ENCODE measurements around the gene TMEM94.
"Not testable (repeated sequence)": the region's sequence is repeated elsewhere in the genome, so short reads cannot be mapped to it uniquely, and the experiment has no call there.

The TMEM94 gene

DNA sequence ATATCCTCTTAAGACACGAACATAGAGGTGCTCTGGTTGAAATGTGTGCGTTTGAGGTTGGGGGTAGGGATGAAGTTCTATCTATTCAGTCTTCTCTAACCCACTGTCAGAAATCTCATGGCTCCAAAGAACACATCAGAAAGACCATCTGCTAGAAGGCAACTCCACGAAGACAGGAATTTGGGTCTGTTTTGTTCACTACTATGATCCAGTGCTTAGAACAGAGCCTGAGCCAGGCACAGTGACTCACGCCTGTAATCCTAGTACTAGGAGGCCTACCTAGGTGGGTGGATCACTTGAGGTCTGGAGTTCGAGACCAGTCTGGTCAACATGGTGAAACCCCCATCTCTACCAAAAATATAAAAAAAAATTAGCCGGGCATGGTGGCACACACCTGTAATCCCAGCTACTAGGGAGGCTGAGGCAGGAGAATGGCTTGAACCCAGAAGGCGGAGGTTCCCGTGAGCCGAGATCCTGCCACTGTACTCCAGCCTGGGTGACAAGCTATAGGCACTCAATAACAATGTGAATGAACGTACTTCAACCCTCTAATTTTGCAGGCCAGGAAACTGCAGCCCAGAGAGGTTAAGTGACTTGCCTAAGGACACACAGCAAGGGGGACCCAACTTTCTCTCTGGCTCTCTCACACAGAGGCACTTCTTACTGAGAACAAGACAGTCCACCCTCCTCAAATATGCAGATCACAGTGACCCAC, 56.6 kb downstream of the TMEM94 start:
- no peak for DNase-seq

DNA sequence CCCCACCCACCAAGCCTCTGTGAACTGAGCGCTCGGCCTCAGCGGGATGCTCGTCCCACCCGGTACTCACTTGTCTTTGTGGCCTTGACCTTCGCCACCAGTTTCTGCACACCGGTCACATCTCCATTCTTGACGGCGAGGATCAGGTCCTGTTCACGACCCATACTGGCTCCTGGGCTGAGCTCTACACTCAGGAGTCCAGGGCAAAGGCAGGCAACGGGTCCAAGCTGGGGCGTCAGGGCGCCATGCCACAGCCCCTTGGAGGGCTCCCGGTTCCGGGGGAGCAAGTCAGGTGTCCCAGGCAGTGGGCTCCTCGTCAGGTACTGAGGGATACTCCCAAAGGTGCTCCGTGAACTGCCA, 57.2 kb downstream of the TMEM94 start:
- DNase-seq, result no peak

DNA sequence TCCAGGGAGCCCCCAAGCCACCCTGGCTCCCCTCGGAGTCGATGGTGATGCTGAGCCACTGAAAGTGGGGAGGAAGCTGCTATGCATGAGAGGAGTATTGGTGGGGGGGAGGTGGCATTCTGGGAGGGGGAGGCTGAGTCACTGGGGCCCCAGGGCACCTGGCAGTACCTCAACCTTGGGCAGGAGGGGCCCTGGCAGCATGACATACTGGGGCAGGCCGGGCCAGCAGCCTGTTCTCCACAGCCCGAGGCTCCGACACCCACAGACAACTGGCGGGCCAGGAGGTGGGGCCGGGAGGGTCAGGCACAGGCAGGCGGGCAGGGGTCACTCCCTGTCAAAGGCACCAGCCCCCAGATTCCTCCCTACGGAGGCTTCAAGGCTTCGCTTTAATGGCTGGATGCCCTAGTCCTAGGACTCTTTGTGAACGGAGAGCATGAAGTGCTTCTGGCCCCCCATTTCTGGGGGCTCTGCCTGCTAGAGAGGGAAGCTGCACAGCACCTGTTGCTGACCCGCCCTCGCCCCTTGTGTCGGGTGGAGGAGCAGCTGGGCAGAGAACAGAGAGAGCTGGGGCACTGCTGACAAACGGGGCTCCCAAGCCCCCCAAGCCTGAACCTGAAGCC, 58.0 kb downstream of the TMEM94 start:
- no peak for DNase-seq

DNA sequence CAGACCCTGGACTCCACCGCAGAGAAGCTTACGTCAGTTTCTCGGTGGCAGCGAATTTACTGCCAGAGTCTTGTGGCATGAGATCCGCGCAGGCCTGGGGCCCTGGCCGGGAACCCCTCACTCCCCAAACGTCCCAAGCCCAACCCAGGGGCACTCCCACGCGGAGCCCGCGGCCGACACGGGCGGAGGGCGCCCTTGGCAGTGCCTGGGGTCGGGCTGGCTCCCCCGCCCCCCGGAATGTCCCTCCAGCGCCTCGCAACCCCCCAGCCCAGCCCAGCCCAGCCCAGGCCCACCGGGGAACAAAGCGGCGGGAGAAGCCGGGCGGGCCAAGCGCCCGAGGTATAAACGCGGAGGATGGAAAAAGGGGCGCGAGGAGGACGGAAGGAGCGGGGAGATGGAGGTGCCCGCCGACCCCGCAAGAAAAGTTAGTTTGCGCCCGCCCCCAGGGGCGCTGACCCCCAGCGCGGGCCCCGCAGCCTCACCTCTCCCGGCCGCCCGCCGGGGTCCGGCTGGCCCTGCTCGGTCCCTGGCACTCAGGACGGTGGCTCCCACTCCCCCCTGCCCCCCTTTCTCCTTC, 58.6 kb downstream of the TMEM94 start:
- no peak for DNase-seq

DNA sequence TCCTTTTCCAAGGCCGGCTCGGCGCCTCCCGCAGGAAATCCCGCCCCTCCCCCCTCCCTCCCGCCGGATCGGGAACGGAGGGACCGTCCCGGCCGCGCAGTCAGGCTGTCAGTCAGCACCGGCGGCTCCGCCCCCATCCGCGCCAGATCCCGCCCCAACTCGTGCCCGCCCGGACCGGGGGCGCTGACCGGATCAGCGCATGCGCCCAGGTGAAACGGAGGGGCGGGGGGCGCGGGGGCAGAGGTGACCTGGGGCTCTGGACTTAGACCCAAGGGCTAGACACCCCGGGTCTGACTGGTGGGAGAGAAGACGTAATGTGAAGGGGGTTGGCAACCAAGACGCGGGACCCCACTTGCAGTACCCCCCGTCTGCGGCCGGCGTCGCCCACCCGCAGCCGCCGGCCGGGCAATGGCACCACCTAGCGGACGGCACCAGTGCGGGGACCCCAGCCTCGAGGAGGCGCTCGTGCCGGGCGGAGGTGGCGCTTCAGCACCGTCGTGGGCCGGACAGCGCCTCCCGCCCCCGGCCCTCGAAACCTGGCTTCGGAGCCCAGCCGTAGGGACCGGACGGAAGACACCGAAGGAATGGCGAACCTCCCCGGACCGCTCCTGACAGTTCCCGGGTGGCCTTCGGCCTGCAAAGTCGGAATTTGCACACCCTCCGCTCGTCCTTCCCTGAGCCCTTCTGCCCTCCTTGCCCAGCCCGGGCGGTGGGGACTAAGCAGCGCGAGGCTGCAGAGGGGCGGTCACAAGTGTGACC, 59.2 kb downstream of the TMEM94 start, which contains the start of gene CASKIN2:
Gene CASKIN2 (minus strand): TSS at position 42 of the 759 bp plus-strand sequence. CDS start 1,733 bp downstream, outside the sequence.
- DNase-seq, result peak; percentile 71

DNA sequence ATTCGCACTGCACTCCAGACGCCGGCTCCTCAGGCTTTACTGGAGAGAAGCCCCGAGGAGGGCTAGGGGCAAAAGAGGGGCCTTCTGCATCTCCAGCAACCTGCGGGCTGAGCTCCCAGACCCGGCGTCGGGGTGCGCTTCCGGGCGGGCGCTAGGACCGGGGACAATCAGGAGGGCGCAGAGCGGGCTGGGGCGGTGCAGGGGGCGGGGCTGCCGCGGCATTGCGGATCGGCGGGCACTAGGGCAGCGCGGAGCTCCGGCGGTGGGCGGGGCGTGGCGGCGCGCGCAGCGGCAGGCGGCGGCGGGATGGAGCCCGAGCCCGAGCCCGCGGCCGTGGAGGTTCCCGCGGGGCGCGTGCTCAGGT, 59.8 kb downstream of the TMEM94 start, which contains the start of gene TSEN54:
Gene TSEN54 (plus strand): TSS at position 274 of the 364 bp plus-strand sequence. CDS start 33 bp downstream, at position 307.
- DNase-seq, result peak; percentile 89

- DNase-seq, result no peak
Measured at GRCh38 chr17:75516619-75517296, 60.3 kb downstream of the TMEM94 start.

GRCh38 chr17:75517297-75517865, 60.9 kb downstream of the TMEM94 start:
- no peak for DNase-seq

DNA sequence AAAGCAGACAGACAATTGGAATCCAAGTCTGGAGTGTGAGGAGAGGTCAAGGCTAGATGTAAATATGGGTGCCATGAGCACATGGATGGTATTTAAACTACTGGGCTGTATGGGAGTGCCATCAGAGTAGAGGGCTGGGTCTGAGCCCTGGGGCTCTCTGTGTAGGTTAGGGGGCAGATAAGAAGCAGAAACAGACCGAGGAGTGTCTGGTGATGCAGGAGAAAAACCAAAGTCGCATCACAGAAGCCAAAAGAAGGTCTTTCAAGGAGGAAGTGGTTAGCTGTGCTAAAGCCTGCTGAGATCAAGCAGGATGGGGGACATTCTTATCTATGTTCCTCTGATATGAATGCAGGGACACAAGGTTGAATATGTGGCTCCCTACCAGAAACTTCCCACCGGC, 61.8 kb downstream of the TMEM94 start:
- DNase-seq, result no peak

- DNase-seq, result no peak
Measured at GRCh38 chr17:75518983-75519537, 62.6 kb downstream of the TMEM94 start.

DNA sequence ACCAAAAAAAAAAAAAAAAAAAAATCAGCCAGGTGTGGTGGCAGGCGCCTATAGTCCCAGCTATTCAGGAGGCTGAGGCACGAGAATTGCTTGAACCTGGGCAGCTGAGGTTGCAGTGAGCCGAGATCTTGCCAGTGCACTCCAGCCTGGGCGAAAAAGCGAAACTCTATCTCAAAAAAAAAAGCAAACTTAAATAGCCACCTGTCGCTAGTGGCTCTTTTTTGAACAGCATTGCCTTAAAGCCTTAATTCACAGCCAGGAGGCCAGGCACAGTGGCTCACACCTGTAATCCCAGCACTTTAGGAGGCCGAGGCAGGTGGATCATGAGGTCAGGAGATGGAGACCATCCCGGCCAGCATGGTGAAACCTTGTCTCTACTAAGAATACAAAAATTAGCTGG, 64.0 kb downstream of the TMEM94 start:
- not testable (repeated sequence) for DNase-seq

GRCh38 chr17:75521290-75521689, 64.9 kb downstream of the TMEM94 start:
- DNase-seq, result no peak

GRCh38 chr17:75521951-75522727, 65.7 kb downstream of the TMEM94 start:
- no peak for DNase-seq

GRCh38 chr17:75523647-75524046, 67.2 kb downstream of the TMEM94 start:
- DNase-seq, result no peak

GRCh38 chr17:75524269-75524969, 68.0 kb downstream of the TMEM94 start:
- DNase-seq, result no peak

DNA sequence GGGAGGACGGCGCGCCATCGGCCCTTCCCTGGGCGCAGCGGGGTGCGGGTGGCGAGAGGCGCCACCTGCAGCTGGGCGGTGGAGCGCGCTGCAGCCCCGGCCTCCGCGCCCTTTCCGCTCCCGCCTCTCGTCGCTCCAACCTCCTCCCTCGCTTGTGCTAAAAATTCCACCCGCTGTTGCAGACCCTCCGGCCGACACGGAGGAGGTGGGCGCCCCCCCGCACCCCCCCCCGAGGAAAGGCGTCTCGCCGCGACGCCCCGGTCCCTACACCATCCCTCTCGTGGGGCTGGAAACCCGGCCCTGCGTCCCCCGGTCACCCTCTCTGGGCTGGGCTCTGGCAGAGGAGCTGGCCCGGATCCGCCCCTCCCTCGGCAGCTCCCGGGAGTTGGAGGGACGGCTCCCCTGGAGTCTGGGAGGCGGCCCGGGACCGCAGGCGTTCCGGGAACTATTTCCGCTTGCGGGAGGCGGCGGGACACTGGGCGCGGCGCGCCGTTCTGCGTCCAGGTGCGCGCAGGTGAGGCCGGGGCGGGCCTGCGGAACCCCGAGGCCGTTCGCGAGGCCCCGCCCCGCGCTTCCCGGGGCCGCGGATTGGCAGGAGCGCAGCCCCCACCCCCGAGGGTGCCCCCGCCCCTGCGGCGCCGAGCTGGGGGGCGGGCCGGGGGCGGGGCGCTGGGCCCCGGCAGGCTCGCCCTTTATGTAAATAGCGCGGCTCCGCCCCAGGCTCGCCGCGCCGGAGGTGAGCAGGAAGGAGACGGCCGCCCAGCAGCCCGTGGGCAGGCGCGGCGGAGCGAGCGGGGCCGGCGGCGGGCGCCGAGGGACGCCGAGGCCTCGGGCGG, 68.8 kb downstream of the TMEM94 start, which contains the start of gene LLGL2:
Gene LLGL2 (plus strand): TSS at position 728 of the 836 bp plus-strand sequence. CDS start 17,730 bp downstream, outside the sequence.
- peak; percentile 76 for DNase-seq

DNA sequence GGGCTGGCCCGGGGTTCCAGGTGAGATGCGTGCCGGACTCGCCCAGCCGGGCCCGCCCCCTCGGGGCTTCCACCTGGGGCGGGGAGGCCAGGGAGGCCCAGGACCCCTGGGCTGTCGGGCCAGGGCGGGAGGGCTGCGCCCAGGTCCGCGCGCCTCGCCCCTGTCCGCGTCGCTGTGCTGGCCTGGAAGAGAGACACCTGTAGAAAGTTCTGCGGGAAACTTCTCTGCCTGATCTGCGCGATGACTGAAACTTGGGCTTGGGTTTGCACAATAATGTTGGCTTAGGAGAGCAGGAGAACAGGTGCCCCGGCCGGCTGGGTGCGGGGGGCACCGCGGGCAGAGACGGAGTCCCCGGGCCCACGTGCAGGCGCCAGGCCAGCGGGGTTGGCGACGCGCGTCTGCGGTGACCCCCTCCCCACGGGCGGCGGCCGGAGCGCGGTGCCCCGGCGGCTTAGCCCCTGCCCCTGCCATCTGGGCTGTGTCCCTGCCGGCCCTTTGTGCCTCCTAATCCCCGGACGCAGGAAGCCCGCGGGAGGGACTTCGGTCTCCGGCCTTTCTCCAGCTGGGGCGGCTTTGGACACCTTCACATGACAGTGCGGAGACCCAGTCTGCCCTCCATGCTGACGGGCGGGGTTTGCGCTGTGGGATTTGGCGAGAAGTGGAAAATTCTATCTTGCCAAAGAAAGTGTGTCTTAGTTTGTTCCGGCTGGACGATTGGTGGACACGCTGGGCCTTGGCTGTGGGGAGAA, 69.5 kb downstream of the TMEM94 start:
- no peak for DNase-seq

DNA sequence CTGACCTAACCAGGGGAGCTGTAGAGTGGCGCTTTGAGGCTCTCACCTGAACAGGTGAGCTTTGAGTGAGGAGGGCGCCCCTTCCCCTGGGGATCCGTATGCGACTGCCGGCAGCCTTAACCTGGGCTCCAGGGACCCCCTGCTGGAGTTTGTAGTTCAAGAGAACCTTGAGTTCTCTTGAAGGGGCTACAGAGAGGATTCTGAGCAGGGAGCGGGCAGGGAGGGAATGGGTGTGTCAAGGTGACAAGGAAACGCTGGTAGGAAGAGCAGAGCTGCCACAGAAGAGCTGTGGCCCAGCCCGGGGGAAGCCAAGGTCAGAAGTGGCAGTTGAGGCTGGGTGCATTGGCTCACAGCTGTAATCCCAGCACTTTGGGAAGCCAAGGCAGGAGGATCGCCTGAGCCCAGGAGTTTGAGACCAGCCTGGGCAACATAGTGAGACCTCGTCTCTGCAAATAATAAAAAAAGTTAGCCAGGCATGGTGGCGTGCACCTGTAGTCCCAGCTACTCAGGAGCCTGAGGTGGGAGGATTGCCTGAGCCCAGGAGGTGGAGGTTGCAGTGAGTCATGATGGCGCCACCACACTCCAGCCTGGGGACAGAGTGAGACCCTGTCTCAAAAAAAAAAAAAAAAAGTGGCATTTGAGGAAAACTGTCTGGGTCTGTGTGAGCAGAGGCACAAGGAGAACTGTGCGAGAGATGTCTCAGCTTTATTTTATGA, 70.3 kb downstream of the TMEM94 start:
- DNase-seq, result no peak
